Fibroblast of pulmonary artery (primary cell): Measurements from ENCODE around the gene DHX16.
A peak's percentile ranks its signal among the peaks of the same experiment; 100 is the strongest.
"Not testable (repeated sequence)": the region's sequence is repeated elsewhere in the genome, so short reads cannot be mapped to it uniquely, and the experiment has no call there.

Experiments used
- DNase-seq: peaks from one replicate; pipeline ENCODE4 v3.0.0-alpha.2; 2010; ENCODE audit warnings: low read depth
- H3K4me3 ChIP-seq: replicated peaks from 2 replicates; pipeline ENCODE4 v1.5.1; 2011; ENCODE audit warnings: low read depth, mild to moderate bottlenecking, control low read depth, low read length, moderate library complexity
- TF ChIP-seq, protein P1 (sequence below): IDR thresholded peaks from 2 replicates; pipeline ENCODE4 v1.5.1; 2011; ENCODE audit warnings: mild to moderate bottlenecking, control low read depth, low read length, inconsistent platforms; ENCODE audit errors: missing control alignments

The DHX16 gene

DNA sequence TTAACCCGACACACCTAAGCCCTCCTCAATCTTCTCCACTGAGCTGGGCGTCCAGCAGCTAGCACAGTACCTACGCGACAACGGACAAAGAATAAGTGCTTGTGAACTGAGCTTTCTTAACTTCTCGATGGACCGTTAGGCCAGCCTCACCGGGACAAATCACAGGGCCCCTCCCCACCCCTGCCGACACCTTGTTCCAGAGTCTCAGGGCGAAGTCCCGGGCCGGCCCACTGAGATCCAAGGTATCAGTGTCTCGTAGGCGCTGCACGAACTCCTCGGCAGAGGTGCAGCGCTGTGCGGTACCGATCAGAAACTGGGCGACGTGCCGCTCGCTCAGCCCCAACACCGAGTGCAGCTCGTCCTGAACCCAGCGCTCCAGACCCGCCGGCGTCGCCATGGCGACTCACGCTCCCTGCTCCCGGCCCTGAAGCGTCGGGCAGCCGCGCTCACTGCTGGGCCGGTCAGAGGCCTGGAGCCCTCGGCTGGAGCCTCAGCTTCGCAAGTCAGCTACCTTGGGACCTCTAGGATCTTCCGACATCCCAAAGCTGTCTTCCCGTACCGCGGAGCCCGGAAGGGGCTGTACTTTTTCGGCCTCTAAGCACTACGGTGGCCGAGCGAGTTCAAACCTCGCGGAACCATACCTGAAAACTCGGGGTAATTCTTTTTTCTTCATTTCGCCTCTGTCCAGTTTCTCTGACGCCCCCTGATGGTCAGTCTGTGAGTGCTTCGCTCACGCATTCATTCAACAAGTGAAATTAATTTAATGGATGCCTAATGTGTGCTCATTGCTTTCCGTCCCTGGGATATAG lies at the start of gene DHX16:
TSS of gene DHX16 (minus strand) at position 562 of the 809 bp plus-strand sequence. CDS start at position 397, 165 bp downstream.
- TF ChIP-seq, protein P1, sequence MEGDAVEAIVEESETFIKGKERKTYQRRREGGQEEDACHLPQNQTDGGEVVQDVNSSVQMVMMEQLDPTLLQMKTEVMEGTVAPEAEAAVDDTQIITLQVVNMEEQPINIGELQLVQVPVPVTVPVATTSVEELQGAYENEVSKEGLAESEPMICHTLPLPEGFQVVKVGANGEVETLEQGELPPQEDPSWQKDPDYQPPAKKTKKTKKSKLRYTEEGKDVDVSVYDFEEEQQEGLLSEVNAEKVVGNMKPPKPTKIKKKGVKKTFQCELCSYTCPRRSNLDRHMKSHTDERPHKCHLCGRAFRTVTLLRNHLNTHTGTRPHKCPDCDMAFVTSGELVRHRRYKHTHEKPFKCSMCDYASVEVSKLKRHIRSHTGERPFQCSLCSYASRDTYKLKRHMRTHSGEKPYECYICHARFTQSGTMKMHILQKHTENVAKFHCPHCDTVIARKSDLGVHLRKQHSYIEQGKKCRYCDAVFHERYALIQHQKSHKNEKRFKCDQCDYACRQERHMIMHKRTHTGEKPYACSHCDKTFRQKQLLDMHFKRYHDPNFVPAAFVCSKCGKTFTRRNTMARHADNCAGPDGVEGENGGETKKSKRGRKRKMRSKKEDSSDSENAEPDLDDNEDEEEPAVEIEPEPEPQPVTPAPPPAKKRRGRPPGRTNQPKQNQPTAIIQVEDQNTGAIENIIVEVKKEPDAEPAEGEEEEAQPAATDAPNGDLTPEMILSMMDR: peak; percentile 92
- peak; percentile 99 for DNase-seq
- H3K4me3 ChIP-seq: peak within 1 kb of the TSS; percentile 98

DNA sequence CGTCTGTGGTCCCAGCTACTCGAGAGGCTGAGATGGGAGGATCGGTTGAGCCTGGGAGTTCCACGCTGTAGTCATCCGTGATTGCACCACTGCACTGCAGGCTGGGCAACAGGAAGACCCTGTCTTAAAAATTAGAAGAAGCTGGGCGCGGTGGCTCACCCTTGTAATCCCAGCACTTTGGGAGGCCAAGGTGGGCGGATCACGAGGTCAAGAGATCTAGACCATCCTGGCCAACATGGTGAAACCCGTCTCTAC lies 49.1 kb upstream of the DHX16 start:
- peak overlapping the region; percentile 88 for H3K4me3 ChIP-seq
- DNase-seq: peak; percentile 64

DNA sequence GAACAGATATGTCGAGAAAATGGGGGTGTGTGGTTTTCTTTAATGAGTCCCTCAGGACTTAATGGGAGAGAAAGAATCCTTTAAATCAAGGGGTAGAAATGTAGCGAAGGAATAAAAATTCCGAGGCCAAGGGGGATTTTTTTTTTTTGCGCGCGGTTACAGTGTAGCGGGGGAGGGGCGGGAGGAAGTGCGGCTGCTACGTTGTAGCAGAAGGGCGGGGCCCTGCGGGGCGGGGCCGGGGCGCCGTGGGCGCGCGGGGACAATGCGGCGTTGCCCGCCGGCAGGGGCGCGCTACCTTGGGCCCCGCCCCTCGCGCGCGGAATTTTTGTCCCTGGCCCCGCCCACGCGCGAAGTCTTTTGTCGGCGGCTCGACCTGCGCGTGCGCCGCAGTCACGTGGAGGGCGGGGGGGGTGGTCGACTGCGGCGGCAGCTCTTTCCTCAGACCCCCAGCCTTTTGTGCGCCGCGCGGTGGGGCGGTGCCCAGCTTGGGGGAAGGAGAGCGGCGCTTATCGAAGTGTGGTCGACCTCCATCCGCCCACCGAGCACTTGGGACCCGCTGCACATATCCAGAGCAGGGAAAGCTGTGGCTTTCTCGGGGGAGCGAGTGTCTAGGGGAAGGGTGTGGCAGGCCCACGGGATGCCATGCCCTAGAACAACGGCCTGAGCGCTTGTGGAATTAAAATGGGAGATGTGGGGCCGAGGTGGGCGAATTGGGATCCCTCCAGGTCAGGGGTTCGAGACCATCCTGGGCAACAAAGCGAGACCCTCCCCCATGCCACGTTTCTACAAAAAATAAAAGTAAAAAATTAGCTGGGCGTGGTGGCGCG lies 48.6 kb upstream of the DHX16 start:
- peak overlapping the region; percentile 88 for H3K4me3 ChIP-seq
- TF ChIP-seq, protein P1: no peak

DNA sequence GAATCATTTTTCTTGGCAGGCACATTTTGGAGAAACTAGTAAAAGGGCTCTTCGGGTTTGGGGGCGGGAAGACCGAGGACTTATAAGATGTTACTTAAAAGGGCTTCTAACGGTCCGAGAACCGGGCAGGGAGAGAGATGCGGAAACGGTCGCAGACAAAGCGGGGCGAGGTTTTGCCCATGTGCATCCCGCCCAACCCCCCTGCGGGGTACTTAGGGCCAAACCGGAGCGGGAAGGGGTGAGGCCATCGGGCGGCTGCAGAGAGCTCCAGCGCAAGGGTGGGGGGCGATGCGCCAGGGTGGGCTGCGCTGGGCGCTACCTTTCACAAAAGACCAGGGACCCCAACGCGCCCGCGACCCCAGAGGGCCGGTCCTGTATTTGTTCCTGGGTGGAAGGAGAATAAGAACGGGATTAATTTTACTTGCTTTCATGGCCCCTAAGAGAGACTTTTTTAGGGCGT lies 48.0 kb upstream of the DHX16 start:
- H3K4me3 ChIP-seq: peak overlapping the region; percentile 88
- DNase-seq: peak; percentile 42
- TF ChIP-seq, protein P1: no peak

More for the DNA sequence above, 48.6 kb upstream of the DHX16 start:
- peak; percentile 94 for DNase-seq

DNA sequence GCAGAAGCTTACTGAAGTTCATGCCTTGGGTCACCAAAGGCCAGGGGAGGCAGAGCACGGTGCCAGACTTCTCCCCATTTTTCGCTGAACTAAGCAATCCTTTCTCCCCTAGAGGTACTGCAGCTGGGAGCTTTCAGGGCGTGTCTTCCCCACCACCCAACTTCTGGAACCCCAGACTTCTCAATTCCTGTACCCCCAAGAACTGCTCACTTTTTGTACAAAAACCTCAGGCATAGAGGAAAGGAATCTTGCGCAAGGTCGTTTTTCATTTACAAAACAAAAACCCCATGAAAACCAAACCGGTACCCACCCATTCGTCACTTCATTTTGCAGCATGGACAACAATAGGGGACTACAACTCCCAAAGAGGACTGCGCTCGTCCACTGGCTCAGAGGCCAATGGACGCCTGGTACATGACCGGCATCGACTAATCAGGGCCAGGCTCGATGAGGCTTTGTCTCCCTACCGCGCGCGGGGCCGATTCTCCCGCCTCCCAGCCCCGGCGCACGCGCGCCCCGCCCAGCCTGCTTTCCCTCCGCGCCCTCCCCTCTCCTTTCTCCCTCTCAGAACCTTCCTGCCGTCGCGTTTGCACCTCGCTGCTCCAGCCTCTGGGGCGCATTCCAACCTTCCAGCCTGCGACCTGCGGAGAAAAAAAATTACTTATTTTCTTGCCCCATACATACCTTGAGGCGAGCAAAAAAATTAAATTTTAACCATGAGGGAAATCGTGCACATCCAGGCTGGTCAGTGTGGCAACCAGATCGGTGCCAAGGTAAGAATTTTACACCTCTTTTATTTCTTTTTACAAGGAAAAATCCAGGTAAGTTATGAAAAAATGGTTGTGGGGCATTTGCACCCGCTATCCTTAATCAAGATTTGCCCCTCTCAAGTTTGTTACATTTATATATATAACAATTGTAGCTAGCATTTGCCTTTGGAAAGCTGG lies 47.3 kb upstream of the DHX16 start, which contains the start of gene TUBB:
TSS of gene TUBB (plus strand) at position 562 of the 947 bp plus-strand sequence. CDS start at position 717, 155 bp downstream.
- DNase-seq: peak; percentile 98
- TF ChIP-seq, protein P1: no peak

DNA sequence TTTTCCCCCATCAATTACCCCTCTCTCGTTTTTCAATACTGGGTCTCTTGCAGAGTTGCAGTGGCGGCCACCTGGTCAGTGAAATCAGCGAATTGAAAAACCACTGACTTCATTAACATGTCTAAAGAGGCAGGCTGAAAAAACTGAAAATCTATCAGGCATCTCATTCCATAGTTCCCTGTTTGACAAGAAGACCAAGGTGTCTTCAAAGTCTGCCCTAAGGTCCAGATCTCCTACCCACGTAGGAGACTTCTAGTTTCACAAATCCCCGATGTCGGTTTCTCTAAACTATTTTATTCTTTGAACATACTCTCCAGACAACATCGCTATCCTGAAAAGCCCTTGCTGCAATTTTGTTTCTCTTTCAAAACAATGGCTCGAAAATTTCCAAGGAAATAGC lies 46.5 kb upstream of the DHX16 start:
- peak overlapping the region; percentile 88 for H3K4me3 ChIP-seq
- DNase-seq: no peak
- TF ChIP-seq, protein P1: no peak

More for the DNA sequence above, 47.3 kb upstream of the DHX16 start, which contains the start of gene TUBB:
- H3K4me3 ChIP-seq: peak within 1 kb of the TSS; percentile 88

DNA sequence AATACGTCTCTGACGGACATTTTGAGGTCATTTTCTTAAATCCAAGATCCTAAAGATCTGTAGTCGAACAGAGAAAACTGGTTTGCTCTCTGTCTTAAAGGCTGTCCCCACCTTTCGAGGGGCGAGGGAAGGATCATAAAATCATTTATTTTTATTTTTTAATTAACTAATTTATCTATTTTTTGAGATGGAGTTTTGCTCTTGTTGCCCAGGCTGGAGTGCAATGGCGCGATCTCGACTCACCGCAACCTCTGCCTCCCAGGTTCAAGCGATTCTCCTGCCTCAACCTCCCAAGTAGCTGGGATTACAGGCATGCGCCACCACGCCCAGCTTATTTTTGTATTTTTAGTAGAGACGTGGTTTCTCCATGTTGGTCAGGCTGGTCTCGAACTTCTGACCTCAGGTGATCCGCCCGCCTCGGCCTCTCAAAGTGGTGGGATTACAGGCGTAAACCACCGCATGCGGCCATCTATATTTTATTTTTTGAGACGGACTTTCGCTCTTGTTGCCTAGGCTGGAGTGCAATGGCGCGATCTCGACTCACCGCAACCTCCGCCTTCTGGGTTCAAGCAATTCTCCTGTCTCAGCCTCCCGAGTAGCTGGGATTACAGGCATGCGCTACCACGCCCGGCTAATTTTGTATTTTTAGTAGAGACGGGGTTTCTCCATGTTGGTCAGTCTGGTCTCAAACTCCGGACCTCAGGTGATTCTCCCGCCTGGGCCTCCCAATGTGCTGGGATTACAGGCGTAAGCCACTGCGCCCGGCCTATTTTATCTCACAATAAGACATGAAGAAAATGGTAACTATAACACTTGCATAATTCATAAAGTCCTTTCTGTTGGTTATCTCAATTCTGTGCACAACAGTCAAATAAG lies 45.3 kb upstream of the DHX16 start:
- DNase-seq: not testable (repeated sequence)
- peak overlapping the region; percentile 57 for H3K4me3 ChIP-seq
